B cell (primary cell): ENCODE data around the gene IL13. TPM values are rescaled to one million over a fixed set of nuclear protein-coding genes. Genes with fewer than 3 reads are reported as not detected.

Experiments used
- ATAC-seq: fragments of 200-7000 bp; cut with Tn5 transposase; one replicate; pipeline ENCODE4 v1.10.0; 2021; ENCODE audit warnings: low read depth, mild to moderate bottlenecking, moderate number of reproducible peaks, moderate library complexity
- CTCF ChIA-PET: fragments of 350-600 bp; sonication (Branson Sonifier 250); formaldehyde crosslinking; loops from one replicate; lab custom pipeline; 2021; ENCODE audit warnings: antibody characterized with exemption, inconsistent platforms; lab: Charles Lee
- POLR2A ChIA-PET: fragments of 350-600 bp; sonication (Branson Sonifier 250); formaldehyde crosslinking; loops from one replicate; lab custom pipeline; 2021; ENCODE audit warnings: antibody characterized with exemption; lab: Charles Lee
- DNase-seq: peaks from one replicate; pipeline ENCODE4 v3.0.0; 2013
- H2AFZ ChIP-seq: 2 replicates; pipeline ENCODE4 v1.6.1; 2012; ENCODE audit warnings: mild to moderate bottlenecking, low read depth, low read length; ENCODE audit not compliant: insufficient read depth, poor library complexity, severe bottlenecking
- H3K27ac ChIP-seq, 2 donors: 1 replicate in 1 of 2; 2 replicates in 1 of 2; pipeline ENCODE4 v1.5.1; 2012 to 2013; ENCODE audit warnings: low read length in 2 of 2, mild to moderate bottlenecking in 2 of 2, moderate library complexity in 1 of 2
- H3K27me3 ChIP-seq, 4 experiments: fragments of 200-600 bp in 1 of 4; sonication (generic) in 1 of 4; replicated peaks in 1 of 4; 1 replicate in 2 of 4; 2 replicates in 2 of 4; pipeline versions ENCODE4 v1.6.1 to v1.7.0; 2013 to 2016; ENCODE audit warnings: low read length in 3 of 4, mild to moderate bottlenecking in 2 of 4, mixed read lengths in 1 of 4, moderate library complexity in 1 of 4; ENCODE audit not compliant: insufficient read depth in 4 of 4, control insufficient read depth in 3 of 4; ENCODE audit errors: control extremely low read depth in 1 of 4
- H3K36me3 ChIP-seq, 2 experiments: replicated peaks in 1 of 2; 1 replicate in 1 of 2; 2 replicates in 1 of 2; pipeline versions ENCODE4 v1.6.1 to v1.7.1; 2013; ENCODE audit warnings: low read length in 1 of 2; ENCODE audit not compliant: insufficient read depth in 2 of 2, control insufficient read depth in 1 of 2; ENCODE audit errors: control extremely low read depth in 1 of 2, extremely low read depth in 1 of 2
- H3K4me1 ChIP-seq, 2 donors: fragments of 200-600 bp in 1 of 2; sonication (generic) in 1 of 2; 1 replicate in 1 of 2; 2 replicates in 1 of 2; pipeline versions ENCODE4 v1.5.1 to v1.6.1; 2013 to 2017; ENCODE audit warnings: low read length in 2 of 2; ENCODE audit not compliant: control insufficient read depth in 2 of 2, insufficient read depth in 2 of 2
- H3K4me2 ChIP-seq: replicated peaks from 2 replicates; pipeline ENCODE3; 2012; ENCODE audit warnings: mild to moderate bottlenecking, low read depth, low read length; ENCODE audit not compliant: poor library complexity, severe bottlenecking
- H3K4me3 ChIP-seq, 5 experiments: fragments of 200-600 bp in 1 of 5; sonication (generic) in 1 of 5; 1 replicate in 3 of 5; 2 replicates in 2 of 5; pipeline versions ENCODE4 v1.5.1 to v1.7.0; 2011 to 2016; ENCODE audit warnings: low read length in 4 of 5, mild to moderate bottlenecking in 4 of 5, low read depth in 2 of 5, control low read depth in 1 of 5, moderate library complexity in 1 of 5; ENCODE audit not compliant: insufficient read depth in 1 of 5; ENCODE audit errors: control extremely low read depth in 1 of 5, extremely low read depth in 1 of 5
- H3K79me2 ChIP-seq: fragments of 200-600 bp; sonication (generic); one replicate; pipeline ENCODE4 v1.6.0; 2016; ENCODE audit warnings: low read length; ENCODE audit not compliant: control insufficient read depth, insufficient read depth
- H3K9ac ChIP-seq: fragments of 200-600 bp; sonication (generic); 2 replicates; pipeline ENCODE4 v1.6.1; 2017; ENCODE audit warnings: mild to moderate bottlenecking, low read length, moderate library complexity
- H3K9me3 ChIP-seq, 3 donors: one replicate each; pipeline versions ENCODE4 v1.6.1 to v1.7.1; 2013; ENCODE audit warnings: low read length in 2 of 3; ENCODE audit not compliant: control insufficient read depth in 2 of 3, insufficient read depth in 1 of 3; ENCODE audit errors: control extremely low read depth in 1 of 3
- H4K20me1 ChIP-seq: 2 replicates; pipeline ENCODE4 v1.6.0; 2012; ENCODE audit warnings: mild to moderate bottlenecking, low read length; ENCODE audit not compliant: insufficient read depth, control insufficient read depth, poor library complexity, severe bottlenecking
- H3K27ac Mint-ChIP-seq: one replicate; pipeline ENCODE4 v1.8.0; 2021; ENCODE audit warnings: mixed read lengths
- H3K27me3 Mint-ChIP-seq: one replicate; pipeline ENCODE4 v1.8.0; 2021; ENCODE audit warnings: mixed read lengths
- H3K4me1 Mint-ChIP-seq: one replicate; pipeline ENCODE4 v1.8.0; 2021; ENCODE audit warnings: mixed read lengths
- H3K4me3 Mint-ChIP-seq: one replicate; pipeline ENCODE4 v1.8.0; 2021; ENCODE audit warnings: mixed read lengths
- H3K9me3 Mint-ChIP-seq: one replicate; pipeline ENCODE4 v1.8.0; 2022; ENCODE audit warnings: mixed read lengths; ENCODE audit not compliant: insufficient read depth
- EZH2 ChIP-seq: IDR thresholded peaks from 2 replicates; pipeline ENCODE4 v1.6.1; 2012; ENCODE audit warnings: borderline replicate concordance, low read depth, mild to moderate bottlenecking, moderate library complexity, low read length; ENCODE audit not compliant: insufficient read depth, poor library complexity, severe bottlenecking
- WGBS: methylation state at CpG from one replicate; pipeline ENCODE4 v1.1.5; 2013; ENCODE audit warnings: missing lambda C conversion rate; ENCODE audit not compliant: insufficient coverage; 5-methylcytosine and 5-hydroxymethylcytosine counted together
- intact Hi-C: fragments of 100-400 bp; cut with micrococcal nuclease; formaldehyde crosslinking; loops from one replicate; pipeline ENCODE4 v1.10.0; 2022
- polyA plus RNA-seq: library from polyadenylated mRNA; depleted of rRNA; stranded (reverse); fragments of >200 nt; gene quantifications from 2 replicates; pipeline ENCODE4 v1.2.3, GENCODE V29; 2012
- total RNA-seq, 2 donors: library from RNA; stranded (reverse); fragments of 120-200 nt in 1 of 2; gene quantifications; 1 replicate in 1 of 2; 2 replicates in 1 of 2; pipeline versions ENCODE4 v1.2.3 to v1.2.4, GENCODE V29; 2013 to 2022
- TF ChIP-seq, protein P1 (sequence below): fragments of 200-600 bp; IDR thresholded peaks from one replicate; pipeline ENCODE4 v1.8.0; 2022; ENCODE audit warnings: antibody characterized with exemption, mild to moderate bottlenecking

The IL13 gene
- total and polyA plus RNA-seq, 2 donors (not counting 1 experiment from before 2014, with no cell fraction given): 0.42 to 0.45 TPM

DNA sequence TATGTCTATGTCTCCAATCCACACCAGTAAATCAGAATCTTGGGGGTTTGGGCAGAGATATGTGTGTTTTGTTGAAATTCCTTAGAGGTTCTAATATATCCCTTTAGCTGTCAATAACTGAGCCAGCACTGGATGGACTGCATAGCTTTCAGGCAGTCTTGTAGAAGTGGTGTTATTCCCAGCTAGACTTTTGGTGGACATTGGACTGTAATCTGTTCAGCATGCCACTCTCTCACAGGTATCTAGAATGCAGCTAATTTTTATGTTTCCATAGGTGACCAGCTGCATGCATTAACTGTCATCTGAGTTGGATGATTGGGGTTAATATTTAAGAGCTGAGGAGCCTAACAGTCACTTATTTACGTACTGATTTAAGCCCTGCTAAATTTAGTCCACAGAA is 45.1 kb upstream of the IL13 start:
- no peaks in the 10 kb centered on the region for H3K79me2 ChIP-seq
- ChIA-PET CTCF (interaction anchor here (1.0 kb wide), 1 partner anchor 14 kb away, joined by 3 read pairs; no protein-coding TSS in a partner anchor), POLR2A (no interaction called here)
- WGBS: no CpG with 5 or more reads among the region's 1 CpG
- Mint-ChIP-seq H3K27ac (no peak overlapping the region), H3K4me1 (no peaks in the 10 kb centered on the region), H3K4me3 (no peak overlapping the region), H3K27me3 (no peaks in the 10 kb centered on the region), H3K9me3 (peaks cover 2% of the 10 kb centered on the region)
- DNase-seq (no peak), ATAC-seq (no peak)
- no peak overlapping the region for H3K9ac ChIP-seq
- H3K4me2 ChIP-seq: no peak overlapping the region
- no peaks in the 10 kb centered on the region for H3K27me3 ChIP-seq
- intact Hi-C loops: no loop called here
- H3K9me3 ChIP-seq: peaks cover 0 to 2% (median 0%) of the 10 kb centered on the region in 3 donors
- no peak overlapping the region for H2AFZ ChIP-seq
- H3K36me3 ChIP-seq: peaks cover 7 to 58% of the 10 kb centered on the region in 2 experiments
- no peaks in the 10 kb centered on the region for H4K20me1 ChIP-seq
- no peaks in the 10 kb centered on the region for H3K4me1 ChIP-seq
- H3K4me3 ChIP-seq: no peak overlapping the region
- no peak overlapping the region for H3K27ac ChIP-seq
- TF ChIP-seq, protein P1, sequence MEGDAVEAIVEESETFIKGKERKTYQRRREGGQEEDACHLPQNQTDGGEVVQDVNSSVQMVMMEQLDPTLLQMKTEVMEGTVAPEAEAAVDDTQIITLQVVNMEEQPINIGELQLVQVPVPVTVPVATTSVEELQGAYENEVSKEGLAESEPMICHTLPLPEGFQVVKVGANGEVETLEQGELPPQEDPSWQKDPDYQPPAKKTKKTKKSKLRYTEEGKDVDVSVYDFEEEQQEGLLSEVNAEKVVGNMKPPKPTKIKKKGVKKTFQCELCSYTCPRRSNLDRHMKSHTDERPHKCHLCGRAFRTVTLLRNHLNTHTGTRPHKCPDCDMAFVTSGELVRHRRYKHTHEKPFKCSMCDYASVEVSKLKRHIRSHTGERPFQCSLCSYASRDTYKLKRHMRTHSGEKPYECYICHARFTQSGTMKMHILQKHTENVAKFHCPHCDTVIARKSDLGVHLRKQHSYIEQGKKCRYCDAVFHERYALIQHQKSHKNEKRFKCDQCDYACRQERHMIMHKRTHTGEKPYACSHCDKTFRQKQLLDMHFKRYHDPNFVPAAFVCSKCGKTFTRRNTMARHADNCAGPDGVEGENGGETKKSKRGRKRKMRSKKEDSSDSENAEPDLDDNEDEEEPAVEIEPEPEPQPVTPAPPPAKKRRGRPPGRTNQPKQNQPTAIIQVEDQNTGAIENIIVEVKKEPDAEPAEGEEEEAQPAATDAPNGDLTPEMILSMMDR: no peak
- TF ChIP-seq EZH2: no peak

DNA sequence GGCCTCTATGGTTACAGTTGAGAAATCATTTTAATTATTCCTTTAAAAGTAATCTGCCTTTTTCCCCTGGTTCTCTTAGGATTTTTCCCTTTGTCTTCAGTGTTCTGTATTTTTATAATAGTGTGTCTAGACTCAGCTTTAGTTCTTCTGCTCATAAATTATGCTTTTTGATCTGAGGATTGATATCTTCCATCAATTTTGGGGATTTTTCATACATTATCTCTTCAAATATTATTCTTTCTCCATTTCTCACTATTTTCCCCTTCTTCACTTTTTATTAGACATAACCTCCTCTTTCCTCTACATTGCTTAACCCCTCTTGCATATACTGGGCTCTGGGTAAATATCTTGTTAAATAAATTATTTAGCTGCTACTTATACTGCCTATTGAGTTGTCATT is 36.3 kb upstream of the IL13 start:
- Mint-ChIP-seq H3K27me3 (no peaks in the 10 kb centered on the region), H3K4me1 (no peaks in the 10 kb centered on the region), H3K27ac (no peak overlapping the region), H3K9me3 (no peaks in the 10 kb centered on the region), H3K4me3 (no peak overlapping the region)
- no peak overlapping the region for H3K4me2 ChIP-seq
- ATAC-seq (no peak), DNase-seq (no peak)
- CTCF ChIA-PET: no interaction called here
- no peak overlapping the region for H3K9ac ChIP-seq
- no peaks in the 10 kb centered on the region for H3K27me3 ChIP-seq
- H2AFZ ChIP-seq: no peak overlapping the region
- H3K36me3 ChIP-seq: peaks cover 11 to 35% of the 10 kb centered on the region in 2 experiments
- no peaks in the 10 kb centered on the region for H4K20me1 ChIP-seq
- no peaks in the 10 kb centered on the region for H3K9me3 ChIP-seq
- POLR2A ChIA-PET: no interaction called here
- no peak for TF ChIP-seq EZH2
- TF ChIP-seq, protein P1: no peak
- intact Hi-C loops: no loop called here
- H3K4me3 ChIP-seq: no peak overlapping the region
- no peaks in the 10 kb centered on the region for H3K79me2 ChIP-seq
- H3K4me1 ChIP-seq: no peaks in the 10 kb centered on the region
- no peak overlapping the region for H3K27ac ChIP-seq
